DND-41 (cell line): ENCODE measurements around the gene MANBA.

Source experiments
- ATAC-seq: fragments of 200-7000 bp; cut with Tn5 transposase; 3 replicates; pipeline ENCODE4 v1.9.1; 2021; ENCODE audit warnings: low read depth; ENCODE audit not compliant: insufficient read depth
- DNase-seq: peaks from one replicate; pipeline ENCODE4 v3.0.0-alpha.2; 2020
- H2AFZ ChIP-seq: 2 replicates; pipeline ENCODE4 v1.6.0; 2012; ENCODE audit warnings: low read depth, low read length
- H3K27ac ChIP-seq: 2 replicates; pipeline ENCODE4 v1.5.1; 2012; ENCODE audit warnings: low read length, inconsistent platforms
- H3K27me3 ChIP-seq: fragments of 200-600 bp; sonication (generic); 2 replicates; pipeline ENCODE4 v1.6.0; 2012; ENCODE audit warnings: low read length, mild to moderate bottlenecking, inconsistent platforms; ENCODE audit not compliant: insufficient read depth, poor library complexity
- H3K36me3 ChIP-seq: 2 replicates; pipeline ENCODE4 v1.5.1; 2012; ENCODE audit warnings: low read length, inconsistent platforms; ENCODE audit not compliant: insufficient read depth
- H3K4me1 ChIP-seq: 2 replicates; pipeline ENCODE4 v1.5.1; 2012; ENCODE audit warnings: mild to moderate bottlenecking, low read length; ENCODE audit not compliant: insufficient read depth
- H3K4me2 ChIP-seq: 2 replicates; pipeline ENCODE4 v1.6.0; 2012; ENCODE audit warnings: mild to moderate bottlenecking, moderate library complexity, low read length, inconsistent platforms; ENCODE audit not compliant: insufficient read depth
- H3K4me3 ChIP-seq, 2 experiments: fragments of 200-600 bp in 1 of 2; shearing (Covaris generic) in 1 of 2; 2 replicates each; pipeline ENCODE4 v1.5.1; 2012 to 2016; ENCODE audit warnings: inconsistent platforms in 2 of 2, low read length in 2 of 2, mild to moderate bottlenecking in 2 of 2, low read depth in 1 of 2, moderate library complexity in 1 of 2
- H3K79me2 ChIP-seq: 2 replicates; pipeline ENCODE4 v1.6.0; 2012; ENCODE audit warnings: low read length, inconsistent platforms; ENCODE audit not compliant: insufficient read depth
- H3K9ac ChIP-seq: 2 replicates; pipeline ENCODE4 v1.6.0; 2012; ENCODE audit warnings: low read depth, mild to moderate bottlenecking, inconsistent platforms, low read length, moderate library complexity
- H3K9me3 ChIP-seq: 2 replicates; pipeline ENCODE4 v1.5.1; 2012; ENCODE audit warnings: low read length, moderate library complexity, mild to moderate bottlenecking, inconsistent platforms; ENCODE audit not compliant: insufficient read depth, severe bottlenecking
- H4K20me1 ChIP-seq: 2 replicates; pipeline ENCODE4 v1.6.0; 2012; ENCODE audit warnings: low read length; ENCODE audit not compliant: insufficient read depth
- EZH2 ChIP-seq: IDR thresholded peaks from 3 replicates; pipeline ENCODE4 v1.6.1; 2012; ENCODE audit warnings: borderline replicate concordance, low read depth, mild to moderate bottlenecking, moderate library complexity, low read length, inconsistent platforms; ENCODE audit not compliant: severe bottlenecking
- TF ChIP-seq, protein P1 (sequence below): IDR thresholded peaks from 2 replicates; pipeline ENCODE4 v1.5.1; 2012; ENCODE audit warnings: borderline replicate concordance, low read length, moderate library complexity, mild to moderate bottlenecking; ENCODE audit not compliant: poor library complexity, severe bottlenecking; ENCODE audit errors: extremely low read depth

The MANBA gene

GRCh38 chr4:102760645-102761295, at the start of gene MANBA:
TSS of gene MANBA (minus strand) at chr4:102760968. CDS start at chr4:102760894, 74 bp downstream.
- Histone ChIP-seq H4K20me1 (no peaks in the 10 kb centered on the region), H3K4me2 (peak within 1 kb of the TSS; percentile 89), H3K4me1 (peaks cover 33% of the 10 kb centered on the region), H3K27me3 (no peaks in the 10 kb centered on the region), H3K79me2 (peaks cover 31% of the 10 kb centered on the region; the same call in 1 of the 2 replicates), H3K9ac (peak within 1 kb of the TSS; percentile 69), H3K27ac (peak within 1 kb of the TSS; percentile 71), H3K4me3 (peak within 1 kb of the TSS; percentile 75 to 91), H2AFZ (peak within 1 kb of the TSS; percentile 98), H3K36me3 (no peaks in the 10 kb centered on the region), H3K9me3 (no peaks in the 10 kb centered on the region)
- peak; percentile 86 for DNase-seq
- TF ChIP-seq, protein P1, sequence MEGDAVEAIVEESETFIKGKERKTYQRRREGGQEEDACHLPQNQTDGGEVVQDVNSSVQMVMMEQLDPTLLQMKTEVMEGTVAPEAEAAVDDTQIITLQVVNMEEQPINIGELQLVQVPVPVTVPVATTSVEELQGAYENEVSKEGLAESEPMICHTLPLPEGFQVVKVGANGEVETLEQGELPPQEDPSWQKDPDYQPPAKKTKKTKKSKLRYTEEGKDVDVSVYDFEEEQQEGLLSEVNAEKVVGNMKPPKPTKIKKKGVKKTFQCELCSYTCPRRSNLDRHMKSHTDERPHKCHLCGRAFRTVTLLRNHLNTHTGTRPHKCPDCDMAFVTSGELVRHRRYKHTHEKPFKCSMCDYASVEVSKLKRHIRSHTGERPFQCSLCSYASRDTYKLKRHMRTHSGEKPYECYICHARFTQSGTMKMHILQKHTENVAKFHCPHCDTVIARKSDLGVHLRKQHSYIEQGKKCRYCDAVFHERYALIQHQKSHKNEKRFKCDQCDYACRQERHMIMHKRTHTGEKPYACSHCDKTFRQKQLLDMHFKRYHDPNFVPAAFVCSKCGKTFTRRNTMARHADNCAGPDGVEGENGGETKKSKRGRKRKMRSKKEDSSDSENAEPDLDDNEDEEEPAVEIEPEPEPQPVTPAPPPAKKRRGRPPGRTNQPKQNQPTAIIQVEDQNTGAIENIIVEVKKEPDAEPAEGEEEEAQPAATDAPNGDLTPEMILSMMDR, result peak; percentile 6
- no peak for TF ChIP-seq EZH2
- peak; percentile 93 for ATAC-seq

DNA sequence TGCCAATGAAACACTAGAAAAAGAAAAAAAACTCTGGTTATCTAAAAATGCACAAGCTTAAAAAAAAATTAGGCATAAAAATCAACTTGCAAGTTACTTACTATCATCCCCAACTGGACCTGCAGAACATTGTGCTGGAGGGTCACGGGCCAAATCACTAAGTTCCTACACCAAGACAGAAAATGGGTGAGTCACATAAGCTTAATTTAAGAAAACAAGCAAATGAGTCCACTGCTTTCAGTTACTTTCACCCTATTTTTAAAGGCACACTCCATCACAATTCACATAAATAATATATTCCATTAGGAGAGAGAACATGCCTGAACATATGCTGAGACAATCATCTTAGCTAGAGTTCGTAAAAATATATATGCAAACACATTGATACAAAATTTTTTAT, 48.9 kb upstream of the MANBA start:
- Histone ChIP-seq H4K20me1 (peaks cover 88% of the 10 kb centered on the region), H3K9me3 (no peaks in the 10 kb centered on the region), H3K4me2 (no peak overlapping the region), H3K79me2 (peaks cover 100% of the 10 kb centered on the region), H3K4me3 (no peak overlapping the region), H3K36me3 (peaks cover 91% of the 10 kb centered on the region), H3K4me1 (peaks cover 9% of the 10 kb centered on the region; the same call in 1 of the 2 replicates), H2AFZ (no peak overlapping the region), H3K9ac (no peak overlapping the region), H3K27me3 (no peaks in the 10 kb centered on the region), H3K27ac (no peak overlapping the region)
- ATAC-seq (no peak), DNase-seq (no peak)
- TF ChIP-seq, protein P1, result no peak
- TF ChIP-seq EZH2, result no peak

DNA sequence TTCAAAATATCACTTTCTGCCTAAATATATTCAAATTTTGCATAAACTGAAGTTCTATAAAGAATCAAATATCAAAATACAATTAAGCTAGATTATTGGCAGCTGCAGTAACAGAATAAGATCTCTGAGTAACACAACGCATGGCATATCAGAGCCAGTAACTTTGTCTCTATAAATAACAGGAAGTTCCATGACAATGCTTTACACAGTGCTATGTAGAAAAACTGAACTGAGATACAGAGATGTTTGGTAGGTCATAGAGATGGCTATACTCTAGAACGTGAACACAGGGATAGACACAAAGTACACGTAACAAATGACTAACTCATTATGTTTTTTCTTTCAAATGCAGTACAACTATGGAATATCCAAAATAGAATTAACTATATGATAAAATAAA, 48.4 kb upstream of the MANBA start:
- Histone ChIP-seq H3K4me1 (0 out of 2 replicates have a peak, but pooled peaks cover 6% of the 10 kb centered on the region), H3K4me3 (no peak overlapping the region), H3K4me2 (no peak overlapping the region), H2AFZ (no peak overlapping the region), H3K79me2 (peaks cover 100% of the 10 kb centered on the region), H3K36me3 (peaks cover 96% of the 10 kb centered on the region), H4K20me1 (peaks cover 87% of the 10 kb centered on the region), H3K27me3 (no peaks in the 10 kb centered on the region), H3K27ac (no peak overlapping the region), H3K9ac (no peak overlapping the region), H3K9me3 (no peaks in the 10 kb centered on the region)
- ATAC-seq, result no peak
- TF ChIP-seq EZH2, result no peak
- TF ChIP-seq, protein P1, result no peak
- no peak for DNase-seq
